GM23338 (cell line): Measurements from ENCODE around the gene ARSB.

Experiments used
- CREB1 ChIP-seq: fragments of 250-450 bp; sonication (Bioruptor Pico); IDR thresholded peaks from 2 replicates; pipeline ENCODE4 v1.5.0; 2020; ENCODE audit warnings: low read depth, mild to moderate bottlenecking, moderate library complexity
- CTCF ChIP-seq, 2 experiments: fragments of 200-600 bp in 1 of 2; sonication (generic) in 1 of 2; conservative IDR thresholded peaks; 2 replicates each; pipeline versions ENCODE4 v1.5.1 to v1.6.1; 2016 to 2017; ENCODE audit warnings: antibody characterized with exemption in 2 of 2, low read depth in 2 of 2, mild to moderate bottlenecking in 2 of 2, moderate library complexity in 1 of 2
- EZH2 ChIP-seq: fragments of 200-600 bp; sonication (generic); IDR thresholded peaks from one replicate; pipeline ENCODE4 v1.8.0; 2017; ENCODE audit warnings: antibody characterized with exemption, mild to moderate bottlenecking, low read depth; ENCODE audit not compliant: unreplicated experiment
- EZH2phosphoT487 ChIP-seq: fragments of 200-600 bp; sonication (generic); IDR thresholded peaks from one replicate; pipeline ENCODE4 v1.8.1; 2018; ENCODE audit warnings: antibody characterized with exemption; ENCODE audit not compliant: unreplicated experiment
- JUNB ChIP-seq: IDR thresholded peaks from one replicate; pipeline ENCODE4 v1.6.1; 2016; ENCODE audit warnings: antibody characterized with exemption; ENCODE audit not compliant: unreplicated experiment
- NANOG ChIP-seq: IDR thresholded peaks from 2 replicates; pipeline ENCODE4 v1.6.1; 2016; ENCODE audit warnings: antibody characterized with exemption, borderline replicate concordance
- POLR2AphosphoS5 ChIP-seq: IDR thresholded peaks from 2 replicates; pipeline ENCODE4 v1.6.1; 2016; ENCODE audit warnings: antibody characterized with exemption, low read depth
- STAT1 ChIP-seq: IDR thresholded peaks from one replicate; pipeline ENCODE4 v1.6.1; 2016; ENCODE audit warnings: antibody characterized with exemption; ENCODE audit not compliant: unreplicated experiment
- ZNF114 ChIP-seq: fragments of 250-450 bp; sonication (Bioruptor Pico); IDR thresholded peaks from 2 replicates; pipeline ENCODE4 v1.5.0; 2020; ENCODE audit warnings: mild to moderate bottlenecking, moderate library complexity
- ZNF331 ChIP-seq: fragments of 250-450 bp; sonication (Bioruptor Pico); IDR thresholded peaks from 2 replicates; pipeline ENCODE4 v1.5.0; 2020; ENCODE audit warnings: low read depth, mild to moderate bottlenecking, moderate library complexity
- TF ChIP-seq, protein P1 (sequence below): IDR thresholded peaks from one replicate; pipeline ENCODE4 v1.6.1; 2018; ENCODE audit warnings: antibody characterized with exemption; ENCODE audit not compliant: unreplicated experiment
- TF ChIP-seq, protein P2 (sequence below): fragments of 250-450 bp; sonication (Bioruptor Pico); IDR thresholded peaks from 2 replicates; pipeline ENCODE4 v1.5.0; 2020; ENCODE audit warnings: mild to moderate bottlenecking, moderate library complexity

GRCh38 chr5:78995521-78996007 is 10.5 kb upstream of the ARSB start:
- TF ChIP-seq EZH2phosphoT487 (no peak), CTCF (conservative IDR thresholded peaks at IDR 0.05; ENCODE audit: low read depth in 2 of 2) (no peak), NANOG (no peak), POLR2AphosphoS5 (no peak), CREB1 (CRISPR knock-in tag) (no peak), ZNF114 (no peak), EZH2 (no peak), STAT1 (no peak), ZNF331 (CRISPR knock-in tag) (no peak), JUNB (no peak)
- TF ChIP-seq, protein P1, sequence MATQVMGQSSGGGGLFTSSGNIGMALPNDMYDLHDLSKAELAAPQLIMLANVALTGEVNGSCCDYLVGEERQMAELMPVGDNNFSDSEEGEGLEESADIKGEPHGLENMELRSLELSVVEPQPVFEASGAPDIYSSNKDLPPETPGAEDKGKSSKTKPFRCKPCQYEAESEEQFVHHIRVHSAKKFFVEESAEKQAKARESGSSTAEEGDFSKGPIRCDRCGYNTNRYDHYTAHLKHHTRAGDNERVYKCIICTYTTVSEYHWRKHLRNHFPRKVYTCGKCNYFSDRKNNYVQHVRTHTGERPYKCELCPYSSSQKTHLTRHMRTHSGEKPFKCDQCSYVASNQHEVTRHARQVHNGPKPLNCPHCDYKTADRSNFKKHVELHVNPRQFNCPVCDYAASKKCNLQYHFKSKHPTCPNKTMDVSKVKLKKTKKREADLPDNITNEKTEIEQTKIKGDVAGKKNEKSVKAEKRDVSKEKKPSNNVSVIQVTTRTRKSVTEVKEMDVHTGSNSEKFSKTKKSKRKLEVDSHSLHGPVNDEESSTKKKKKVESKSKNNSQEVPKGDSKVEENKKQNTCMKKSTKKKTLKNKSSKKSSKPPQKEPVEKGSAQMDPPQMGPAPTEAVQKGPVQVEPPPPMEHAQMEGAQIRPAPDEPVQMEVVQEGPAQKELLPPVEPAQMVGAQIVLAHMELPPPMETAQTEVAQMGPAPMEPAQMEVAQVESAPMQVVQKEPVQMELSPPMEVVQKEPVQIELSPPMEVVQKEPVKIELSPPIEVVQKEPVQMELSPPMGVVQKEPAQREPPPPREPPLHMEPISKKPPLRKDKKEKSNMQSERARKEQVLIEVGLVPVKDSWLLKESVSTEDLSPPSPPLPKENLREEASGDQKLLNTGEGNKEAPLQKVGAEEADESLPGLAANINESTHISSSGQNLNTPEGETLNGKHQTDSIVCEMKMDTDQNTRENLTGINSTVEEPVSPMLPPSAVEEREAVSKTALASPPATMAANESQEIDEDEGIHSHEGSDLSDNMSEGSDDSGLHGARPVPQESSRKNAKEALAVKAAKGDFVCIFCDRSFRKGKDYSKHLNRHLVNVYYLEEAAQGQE = no peak
- TF ChIP-seq, protein P2, sequence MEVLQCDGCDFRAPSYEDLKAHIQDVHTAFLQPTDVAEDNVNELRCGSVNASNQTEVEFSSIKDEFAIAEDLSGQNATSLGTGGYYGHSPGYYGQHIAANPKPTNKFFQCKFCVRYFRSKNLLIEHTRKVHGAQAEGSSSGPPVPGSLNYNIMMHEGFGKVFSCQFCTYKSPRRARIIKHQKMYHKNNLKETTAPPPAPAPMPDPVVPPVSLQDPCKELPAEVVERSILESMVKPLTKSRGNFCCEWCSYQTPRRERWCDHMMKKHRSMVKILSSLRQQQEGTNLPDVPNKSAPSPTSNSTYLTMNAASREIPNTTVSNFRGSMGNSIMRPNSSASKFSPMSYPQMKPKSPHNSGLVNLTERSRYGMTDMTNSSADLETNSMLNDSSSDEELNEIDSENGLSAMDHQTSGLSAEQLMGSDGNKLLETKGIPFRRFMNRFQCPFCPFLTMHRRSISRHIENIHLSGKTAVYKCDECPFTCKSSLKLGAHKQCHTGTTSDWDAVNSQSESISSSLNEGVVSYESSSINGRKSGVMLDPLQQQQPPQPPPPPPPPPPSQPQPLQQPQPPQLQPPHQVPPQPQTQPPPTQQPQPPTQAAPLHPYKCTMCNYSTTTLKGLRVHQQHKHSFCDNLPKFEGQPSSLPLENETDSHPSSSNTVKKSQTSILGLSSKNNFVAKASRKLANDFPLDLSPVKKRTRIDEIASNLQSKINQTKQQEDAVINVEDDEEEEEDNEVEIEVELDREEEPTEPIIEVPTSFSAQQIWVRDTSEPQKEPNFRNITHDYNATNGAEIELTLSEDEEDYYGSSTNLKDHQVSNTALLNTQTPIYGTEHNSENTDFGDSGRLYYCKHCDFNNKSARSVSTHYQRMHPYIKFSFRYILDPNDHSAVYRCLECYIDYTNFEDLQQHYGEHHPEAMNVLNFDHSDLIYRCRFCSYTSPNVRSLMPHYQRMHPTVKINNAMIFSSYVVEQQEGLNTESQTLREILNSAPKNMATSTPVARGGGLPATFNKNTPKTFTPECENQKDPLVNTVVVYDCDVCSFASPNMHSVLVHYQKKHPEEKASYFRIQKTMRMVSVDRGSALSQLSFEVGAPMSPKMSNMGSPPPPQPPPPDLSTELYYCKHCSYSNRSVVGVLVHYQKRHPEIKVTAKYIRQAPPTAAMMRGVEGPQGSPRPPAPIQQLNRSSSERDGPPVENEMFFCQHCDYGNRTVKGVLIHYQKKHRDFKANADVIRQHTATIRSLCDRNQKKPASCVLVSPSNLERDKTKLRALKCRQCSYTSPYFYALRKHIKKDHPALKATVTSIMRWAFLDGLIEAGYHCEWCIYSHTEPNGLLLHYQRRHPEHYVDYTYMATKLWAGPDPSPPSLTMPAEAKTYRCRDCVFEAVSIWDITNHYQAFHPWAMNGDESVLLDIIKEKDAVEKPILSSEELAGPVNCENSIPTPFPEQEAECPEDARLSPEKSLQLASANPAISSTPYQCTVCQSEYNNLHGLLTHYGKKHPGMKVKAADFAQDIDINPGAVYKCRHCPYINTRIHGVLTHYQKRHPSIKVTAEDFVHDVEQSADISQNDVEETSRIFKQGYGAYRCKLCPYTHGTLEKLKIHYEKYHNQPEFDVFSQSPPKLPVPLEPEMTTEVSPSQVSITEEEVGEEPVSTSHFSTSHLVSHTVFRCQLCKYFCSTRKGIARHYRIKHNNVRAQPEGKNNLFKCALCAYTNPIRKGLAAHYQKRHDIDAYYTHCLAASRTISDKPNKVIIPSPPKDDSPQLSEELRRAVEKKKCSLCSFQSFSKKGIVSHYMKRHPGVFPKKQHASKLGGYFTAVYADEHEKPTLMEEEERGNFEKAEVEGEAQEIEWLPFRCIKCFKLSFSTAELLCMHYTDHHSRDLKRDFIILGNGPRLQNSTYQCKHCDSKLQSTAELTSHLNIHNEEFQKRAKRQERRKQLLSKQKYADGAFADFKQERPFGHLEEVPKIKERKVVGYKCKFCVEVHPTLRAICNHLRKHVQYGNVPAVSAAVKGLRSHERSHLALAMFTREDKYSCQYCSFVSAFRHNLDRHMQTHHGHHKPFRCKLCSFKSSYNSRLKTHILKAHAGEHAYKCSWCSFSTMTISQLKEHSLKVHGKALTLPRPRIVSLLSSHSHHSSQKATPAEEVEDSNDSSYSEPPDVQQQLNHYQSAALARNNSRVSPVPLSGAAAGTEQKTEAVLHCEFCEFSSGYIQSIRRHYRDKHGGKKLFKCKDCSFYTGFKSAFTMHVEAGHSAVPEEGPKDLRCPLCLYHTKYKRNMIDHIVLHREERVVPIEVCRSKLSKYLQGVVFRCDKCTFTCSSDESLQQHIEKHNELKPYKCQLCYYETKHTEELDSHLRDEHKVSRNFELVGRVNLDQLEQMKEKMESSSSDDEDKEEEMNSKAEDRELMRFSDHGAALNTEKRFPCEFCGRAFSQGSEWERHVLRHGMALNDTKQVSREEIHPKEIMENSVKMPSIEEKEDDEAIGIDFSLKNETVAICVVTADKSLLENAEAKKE = no peak
